GM21717 (cell line): ENCODE measurements around the gene CCNT1.
"Not testable (repeated sequence)": the region's sequence is repeated elsewhere in the genome, so short reads cannot be mapped to it uniquely, and the experiment has no call there.

Experiments used
- ATAC-seq: cut with Tn5 transposase; IDR thresholded peaks from one replicate; pipeline ENCODE4 v1.9.1; 2021; ENCODE audit warnings: mild to moderate bottlenecking, moderate library complexity; ENCODE audit not compliant: unreplicated experiment

CCNT1 gene

GRCh38 chr12:48641752-48642555 lies 74.6 kb downstream of the CCNT1 start:
- not testable (repeated sequence) for ATAC-seq

- no peak for ATAC-seq
These were observed 75.7 kb downstream of the CCNT1 start for GRCh38 chr12:48640854-48641253.

- ATAC-seq: no peak
These were observed 76.1 kb downstream of the CCNT1 start for GRCh38 chr12:48640428-48640827.
